Measurements from ENCODE around the gene ARHGAP9.

GRCh38 chr12:57430112-57430930 lies 49.3 kb downstream of the ARHGAP9 start:
- TF ChIP-seq CTCF (conservative IDR thresholded peaks at IDR 0.05; ENCODE audit: low read depth, low read length) (no peak), EZH2 (IDR thresholded peaks at IDR 0.05; ENCODE audit: borderline replicate concordance, low read depth, low read length, poor library complexity, severe bottlenecking) (no peak)

Measured in A673 (cell line).